SK-N-SH (cell line): ENCODE data around the gene TOGARAM2. TPM values are rescaled to one million over a fixed set of nuclear protein-coding genes. Genes with fewer than 3 reads are reported as not detected.

ENCODE experiments used
- CTCF ChIA-PET: fragments of 300-600, 350-600 bp; formaldehyde crosslinking; extraction: SDS; loops from one replicate; lab custom pipeline; 2021; lab: Yijun Ruan, JAX
- POLR2A ChIA-PET: fragments of 350-600 bp; sonication (Branson Sonifier 250); formaldehyde crosslinking; extraction: SDS; loops from one replicate; lab custom pipeline; 2020; ENCODE audit warnings: antibody characterized with exemption, inconsistent platforms; lab: Yijun Ruan, JAX
- DNase-seq: peaks from one replicate; pipeline ENCODE4 v3.0.0; 2012
- H2AFZ ChIP-seq: fragments of 200-600 bp; sonication (generic); 2 replicates; pipeline ENCODE4 v1.8.1; 2016; ENCODE audit warnings: antibody characterized with exemption, mild to moderate bottlenecking, low read depth
- H3F3A ChIP-seq: fragments of 200-600 bp; sonication (generic); replicated peaks from 2 replicates; pipeline ENCODE3; 2016; ENCODE audit warnings: antibody characterized with exemption, mild to moderate bottlenecking; ENCODE audit not compliant: insufficient read depth
- H3K27ac ChIP-seq, 2 experiments: fragments of 200-500 bp in 1 of 2; fragments of 200-600 bp in 1 of 2; sonication (Bioruptor generic) in 1 of 2; sonication (generic), shearing (Covaris generic) in 1 of 2; 2 replicates each; pipeline versions ENCODE4 v1.5.1 to v1.6.1; 2014 to 2016; ENCODE audit warnings: low read depth in 2 of 2, inconsistent platforms in 1 of 2, low read length in 1 of 2, mild to moderate bottlenecking in 1 of 2, mixed read lengths in 1 of 2
- H3K27me3 ChIP-seq: fragments of 200-600 bp; sonication (generic), shearing (Covaris generic); 2 replicates; pipeline ENCODE4 v1.6.1; 2016; ENCODE audit warnings: mixed run types; ENCODE audit not compliant: insufficient read depth
- H3K36me3 ChIP-seq, 2 experiments: fragments of 200-500 bp in 1 of 2; fragments of 200-600 bp in 1 of 2; sonication (Bioruptor generic) in 1 of 2; sonication (generic) in 1 of 2; replicated peaks in 1 of 2; 2 replicates each; pipeline versions ENCODE3 to v1.5.1; 2014 to 2016; ENCODE audit warnings: low read length in 1 of 2, mild to moderate bottlenecking in 1 of 2; ENCODE audit not compliant: insufficient read depth in 2 of 2, control insufficient read depth in 1 of 2
- H3K4me1 ChIP-seq, 2 experiments: fragments of 200-500 bp in 1 of 2; fragments of 200-600 bp in 1 of 2; sonication (Bioruptor generic) in 1 of 2; sonication (generic), shearing (Covaris generic) in 1 of 2; 2 replicates each; pipeline versions ENCODE4 v1.5.1 to v1.6.1; 2014 to 2016; ENCODE audit warnings: low read depth in 1 of 2, low read length in 1 of 2, mixed run types in 1 of 2; ENCODE audit not compliant: insufficient read depth in 2 of 2, control insufficient read depth in 1 of 2
- H3K4me2 ChIP-seq: fragments of 200-600 bp; sonication (generic), shearing (Covaris generic); 2 replicates; pipeline ENCODE4 v1.6.1; 2017; ENCODE audit warnings: mixed run types
- H3K4me3 ChIP-seq, 2 experiments: fragments of 200-500 bp in 1 of 2; fragments of 200-600 bp in 1 of 2; sonication (Bioruptor generic) in 1 of 2; sonication (generic), shearing (Covaris generic) in 1 of 2; 2 replicates each; pipeline versions ENCODE4 v1.5.1 to v1.8.1; 2014 to 2016; ENCODE audit warnings: low read depth in 2 of 2, inconsistent platforms in 1 of 2, low read length in 1 of 2, mild to moderate bottlenecking in 1 of 2, mixed read lengths in 1 of 2, moderate library complexity in 1 of 2
- H3K79me2 ChIP-seq: fragments of 200-600 bp; sonication (generic); 2 replicates; pipeline ENCODE4 v1.8.1; 2017; ENCODE audit warnings: mild to moderate bottlenecking; ENCODE audit not compliant: insufficient read depth
- H3K9ac ChIP-seq: fragments of 200-600 bp; sonication (generic); 2 replicates; pipeline ENCODE4 v1.6.1; 2017; ENCODE audit warnings: mixed run types
- H3K9me2 ChIP-seq: fragments of 200-600 bp; sonication (generic); 2 replicates; pipeline ENCODE4 v1.6.1; 2017; ENCODE audit warnings: mixed run types
- H3K9me3 ChIP-seq: fragments of 200-600 bp; sonication (generic); 2 replicates; pipeline ENCODE4 v1.6.1; 2017; ENCODE audit warnings: mixed run types, mild to moderate bottlenecking, moderate library complexity
- H4K20me1 ChIP-seq: fragments of 200-600 bp; sonication (generic); 2 replicates; pipeline ENCODE4 v1.6.1; 2017; ENCODE audit warnings: mild to moderate bottlenecking, mixed run types; ENCODE audit not compliant: insufficient read depth
- CHD2 ChIP-seq: fragments of 150-350 bp; IDR thresholded peaks from 2 replicates; pipeline ENCODE4 v1.6.1; 2018; ENCODE audit warnings: low read length; ENCODE audit not compliant: partially characterized antibody
- ELF1 ChIP-seq: IDR thresholded peaks from 2 replicates; pipeline ENCODE4 v1.4.0; 2012
- EP300 ChIP-seq, 2 experiments: IDR thresholded peaks; 2 replicates each; pipeline versions ENCODE4 v1.4.0 to v1.6.1; 2012; ENCODE audit warnings: borderline replicate concordance in 1 of 2, low read depth in 1 of 2, low read length in 1 of 2
- EZH2phosphoT487 ChIP-seq: fragments of 200-600 bp; sonication (generic); IDR thresholded peaks from 2 replicates; pipeline ENCODE4 v1.6.1; 2017; ENCODE audit warnings: low read depth, mixed run types, mild to moderate bottlenecking, antibody characterized with exemption, moderate library complexity, borderline replicate concordance
- FOSL2 ChIP-seq: IDR thresholded peaks from 2 replicates; pipeline ENCODE4 v1.4.0; 2012; ENCODE audit warnings: low read depth, mild to moderate bottlenecking, moderate library complexity, borderline replicate concordance
- FOXM1 ChIP-seq: IDR thresholded peaks from 2 replicates; pipeline ENCODE4 v1.4.0; 2012; ENCODE audit warnings: low read depth, mild to moderate bottlenecking
- GATA2 ChIP-seq: sonication (generic); formaldehyde crosslinking; IDR thresholded peaks from 2 replicates; pipeline ENCODE4 v1.5.0; 2020; ENCODE audit warnings: mild to moderate bottlenecking, missing genetic modification reagents
- JUND ChIP-seq: IDR thresholded peaks from 2 replicates; pipeline ENCODE4 v1.4.0; 2012
- MEF2A ChIP-seq: IDR thresholded peaks from 2 replicates; pipeline ENCODE4 v1.4.0; 2012; ENCODE audit warnings: low read depth, borderline replicate concordance
- NRF1 ChIP-seq: IDR thresholded peaks from 2 replicates; pipeline ENCODE4 v1.6.1; 2012; ENCODE audit warnings: low read depth, mild to moderate bottlenecking, low read length
- PBX3 ChIP-seq: IDR thresholded peaks from 2 replicates; pipeline ENCODE4; 2012
- POLR2AphosphoS5 ChIP-seq: IDR thresholded peaks from 2 replicates; pipeline ENCODE4 v1.6.1; 2012; ENCODE audit warnings: low read depth, low read length
- RFX5 ChIP-seq: IDR thresholded peaks from 2 replicates; pipeline ENCODE4 v1.6.1; 2012; ENCODE audit warnings: mild to moderate bottlenecking, improper control_type of control experiment, low read length
- RXRA ChIP-seq: IDR thresholded peaks from 2 replicates; pipeline ENCODE4 v1.4.0; 2012; ENCODE audit warnings: low read depth, mild to moderate bottlenecking, borderline replicate concordance
- SMC3 ChIP-seq: IDR thresholded peaks from 2 replicates; pipeline ENCODE4 v1.6.1; 2012; ENCODE audit warnings: low read depth, low read length, improper control_type of control experiment
- TAF1 ChIP-seq: IDR thresholded peaks from 2 replicates; pipeline ENCODE4 v1.6.1; 2012; ENCODE audit warnings: low read depth, mild to moderate bottlenecking, low read length, moderate library complexity, borderline replicate concordance
- YY1 ChIP-seq: IDR thresholded peaks from 2 replicates; pipeline ENCODE4 v1.4.0; 2012; ENCODE audit warnings: low read depth, mild to moderate bottlenecking
- WGBS: methylation state at CpG from one replicate; pipeline ENCODE4 v1.1.6; 2017; ENCODE audit warnings: low lambda C conversion rate; 5-methylcytosine and 5-hydroxymethylcytosine counted together
- polyA plus RNA-seq, 3 experiments: library from polyadenylated mRNA; depleted of rRNA; stranded (reverse); fragments of >200 nt; gene quantifications; 2 replicates each; pipeline ENCODE4 v1.2.3, GENCODE V29; 2012
- TF ChIP-seq, protein P1 (sequence below): IDR thresholded peaks from 2 replicates; pipeline ENCODE4 v1.4.0; 2012; ENCODE audit warnings: low read depth
- TF ChIP-seq, protein P2 (sequence below): IDR thresholded peaks from 2 replicates; pipeline ENCODE4 v1.6.1; 2012; ENCODE audit warnings: mild to moderate bottlenecking, low read depth, low read length, moderate library complexity
- TF ChIP-seq, protein P3 (sequence below): fragments of 150-350 bp; IDR thresholded peaks from 2 replicates; pipeline ENCODE4 v1.6.1; 2017; ENCODE audit warnings: antibody characterized with exemption, low read length, low read depth, borderline replicate concordance

TOGARAM2 gene
- polyA plus RNA-seq, 1 of the 3 experiments (the other 2 are of a cell fraction), result 0.69 TPM

- ChIA-PET CTCF (interaction anchor here (0.6 to 2.6 kb wide), 3 partner anchors 15 to 54 kb away, joined by 3 to 12 read pairs (median 3); no protein-coding TSS in a partner anchor), POLR2A (no interaction called here)
- Histone ChIP-seq H3K9me2 (no peaks in the 10 kb centered on the region), H3K9me3 (no peaks in the 10 kb centered on the region), H3K4me1 (peaks cover 0 to 17% of the 10 kb centered on the region in 2 experiments; a peak in 1 of 4 replicates), H2AFZ (no peak overlapping the region), H3F3A (no peaks in the 10 kb centered on the region), H3K27ac (no peak overlapping the region), H3K27me3 (peaks cover 6% of the 10 kb centered on the region; the same call in 1 of the 2 replicates), H3K79me2 (no peaks in the 10 kb centered on the region), H3K9ac (no peak overlapping the region), H4K20me1 (no peaks in the 10 kb centered on the region), H3K4me2 (no peak overlapping the region), H3K36me3 (no peaks in the 10 kb centered on the region), H3K4me3 (no peak overlapping the region)
- DNase-seq, result no peak
- TF ChIP-seq EP300 (IDR thresholded peaks at IDR 0.05; ENCODE audit: borderline replicate concordance in 1 of 2, low read depth in 1 of 2, low read length in 1 of 2) (no peak), MEF2A (no peak), TAF1 (no peak), FOSL2 (no peak), GATA2 (CRISPR knock-in tag) (no peak), ELF1 (no peak), YY1 (no peak), POLR2AphosphoS5 (no peak), EZH2phosphoT487 (no peak), JUND (no peak), RXRA (no peak), NRF1 (no peak), SMC3 (no peak), CHD2 (no peak), FOXM1 (no peak), RFX5 (no peak), PBX3 (no peak)
- TF ChIP-seq, protein P1, sequence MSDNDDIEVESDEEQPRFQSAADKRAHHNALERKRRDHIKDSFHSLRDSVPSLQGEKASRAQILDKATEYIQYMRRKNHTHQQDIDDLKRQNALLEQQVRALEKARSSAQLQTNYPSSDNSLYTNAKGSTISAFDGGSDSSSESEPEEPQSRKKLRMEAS, result no peak
- TF ChIP-seq, protein P2, sequence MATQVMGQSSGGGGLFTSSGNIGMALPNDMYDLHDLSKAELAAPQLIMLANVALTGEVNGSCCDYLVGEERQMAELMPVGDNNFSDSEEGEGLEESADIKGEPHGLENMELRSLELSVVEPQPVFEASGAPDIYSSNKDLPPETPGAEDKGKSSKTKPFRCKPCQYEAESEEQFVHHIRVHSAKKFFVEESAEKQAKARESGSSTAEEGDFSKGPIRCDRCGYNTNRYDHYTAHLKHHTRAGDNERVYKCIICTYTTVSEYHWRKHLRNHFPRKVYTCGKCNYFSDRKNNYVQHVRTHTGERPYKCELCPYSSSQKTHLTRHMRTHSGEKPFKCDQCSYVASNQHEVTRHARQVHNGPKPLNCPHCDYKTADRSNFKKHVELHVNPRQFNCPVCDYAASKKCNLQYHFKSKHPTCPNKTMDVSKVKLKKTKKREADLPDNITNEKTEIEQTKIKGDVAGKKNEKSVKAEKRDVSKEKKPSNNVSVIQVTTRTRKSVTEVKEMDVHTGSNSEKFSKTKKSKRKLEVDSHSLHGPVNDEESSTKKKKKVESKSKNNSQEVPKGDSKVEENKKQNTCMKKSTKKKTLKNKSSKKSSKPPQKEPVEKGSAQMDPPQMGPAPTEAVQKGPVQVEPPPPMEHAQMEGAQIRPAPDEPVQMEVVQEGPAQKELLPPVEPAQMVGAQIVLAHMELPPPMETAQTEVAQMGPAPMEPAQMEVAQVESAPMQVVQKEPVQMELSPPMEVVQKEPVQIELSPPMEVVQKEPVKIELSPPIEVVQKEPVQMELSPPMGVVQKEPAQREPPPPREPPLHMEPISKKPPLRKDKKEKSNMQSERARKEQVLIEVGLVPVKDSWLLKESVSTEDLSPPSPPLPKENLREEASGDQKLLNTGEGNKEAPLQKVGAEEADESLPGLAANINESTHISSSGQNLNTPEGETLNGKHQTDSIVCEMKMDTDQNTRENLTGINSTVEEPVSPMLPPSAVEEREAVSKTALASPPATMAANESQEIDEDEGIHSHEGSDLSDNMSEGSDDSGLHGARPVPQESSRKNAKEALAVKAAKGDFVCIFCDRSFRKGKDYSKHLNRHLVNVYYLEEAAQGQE, result no peak
- TF ChIP-seq, protein P3, sequence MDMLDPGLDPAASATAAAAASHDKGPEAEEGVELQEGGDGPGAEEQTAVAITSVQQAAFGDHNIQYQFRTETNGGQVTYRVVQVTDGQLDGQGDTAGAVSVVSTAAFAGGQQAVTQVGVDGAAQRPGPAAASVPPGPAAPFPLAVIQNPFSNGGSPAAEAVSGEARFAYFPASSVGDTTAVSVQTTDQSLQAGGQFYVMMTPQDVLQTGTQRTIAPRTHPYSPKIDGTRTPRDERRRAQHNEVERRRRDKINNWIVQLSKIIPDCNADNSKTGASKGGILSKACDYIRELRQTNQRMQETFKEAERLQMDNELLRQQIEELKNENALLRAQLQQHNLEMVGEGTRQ, result no peak
- WGBS, result 48% methylated on average over 5 of the region's 7 CpGs
Observed at GRCh38 chr2:29010946-29011345, 29.8 kb downstream of the TOGARAM2 start.
